Mesenchymal stem cell (in vitro differentiated cells and primary cell): ENCODE data around the gene WARS2.

Source experiments
- DNase-seq: peaks from one replicate; pipeline ENCODE4 v3.0.0-alpha.2; 2013
- H2AFZ ChIP-seq: one replicate; pipeline ENCODE4 v1.6.1; 2013; ENCODE audit warnings: low read depth, mild to moderate bottlenecking, control low read depth, inconsistent platforms, low read length, moderate library complexity
- H2AK5ac ChIP-seq: 2 replicates; pipeline ENCODE4 v1.6.1; 2013; ENCODE audit warnings: low read length, moderate library complexity, mild to moderate bottlenecking, inconsistent platforms; ENCODE audit not compliant: severe bottlenecking
- H2BK120ac ChIP-seq: one replicate; pipeline ENCODE4 v1.6.1; 2013; ENCODE audit warnings: low read depth, mild to moderate bottlenecking, inconsistent platforms, low read length, moderate library complexity
- H2BK12ac ChIP-seq, 2 experiments: one replicate each; pipeline ENCODE4 v1.6.1; 2013; ENCODE audit warnings: inconsistent platforms in 2 of 2, low read length in 2 of 2, mild to moderate bottlenecking in 2 of 2, moderate library complexity in 2 of 2, control low read depth in 1 of 2
- H2BK15ac ChIP-seq: one replicate; pipeline ENCODE4 v1.6.1; 2013; ENCODE audit warnings: mild to moderate bottlenecking, low read depth, inconsistent platforms; ENCODE audit not compliant: poor library complexity, severe bottlenecking
- H2BK5ac ChIP-seq: 2 replicates; pipeline ENCODE4 v1.6.1; 2013; ENCODE audit warnings: low read depth, mild to moderate bottlenecking, low read length, control low read depth, inconsistent platforms; ENCODE audit not compliant: poor library complexity, severe bottlenecking
- H3K14ac ChIP-seq, 2 experiments: one replicate each; pipeline ENCODE4 v1.6.1; 2013; ENCODE audit warnings: inconsistent platforms in 2 of 2, low read length in 2 of 2, control low read depth in 1 of 2, mild to moderate bottlenecking in 1 of 2, moderate library complexity in 1 of 2
- H3K18ac ChIP-seq, 2 experiments: one replicate each; pipeline ENCODE4 v1.6.1; 2013; ENCODE audit warnings: inconsistent platforms in 2 of 2, low read length in 2 of 2, control low read depth in 1 of 2, low read depth in 1 of 2, mild to moderate bottlenecking in 1 of 2
- H3K23ac ChIP-seq, 2 experiments: one replicate each; pipeline ENCODE4 v1.6.1; 2013; ENCODE audit warnings: inconsistent platforms in 2 of 2, low read length in 2 of 2, mild to moderate bottlenecking in 2 of 2, moderate library complexity in 2 of 2, control low read depth in 1 of 2
- H3K27ac ChIP-seq: 2 replicates; pipeline ENCODE4 v1.5.1; 2013; ENCODE audit warnings: mild to moderate bottlenecking, moderate library complexity, low read length, control low read depth, inconsistent platforms; ENCODE audit not compliant: poor library complexity, severe bottlenecking
- H3K27me3 ChIP-seq, 2 experiments: 2 replicates each; pipeline versions ENCODE4 v1.6.1 to v1.7.0; 2013; ENCODE audit warnings: low read length in 2 of 2, mild to moderate bottlenecking in 2 of 2, moderate library complexity in 2 of 2, control low read depth in 1 of 2, inconsistent platforms in 1 of 2; ENCODE audit not compliant: control insufficient read depth in 1 of 2, insufficient read depth in 1 of 2
- H3K36me3 ChIP-seq, 2 experiments: 2 replicates each; pipeline versions ENCODE4 v1.6.1 to v1.7.0; 2013; ENCODE audit warnings: low read length in 2 of 2, control low read depth in 1 of 2, inconsistent platforms in 1 of 2, low read depth in 1 of 2, mild to moderate bottlenecking in 1 of 2; ENCODE audit not compliant: insufficient read depth in 2 of 2, control insufficient read depth in 1 of 2
- H3K4ac ChIP-seq, 2 experiments: one replicate each; pipeline ENCODE4 v1.6.1; 2013; ENCODE audit warnings: inconsistent platforms in 2 of 2, low read length in 2 of 2, mild to moderate bottlenecking in 2 of 2, moderate library complexity in 2 of 2, control low read depth in 1 of 2, low read depth in 1 of 2
- H3K4me1 ChIP-seq: 2 replicates; pipeline ENCODE4 v1.6.1; 2013; ENCODE audit warnings: low read depth, low read length, control low read depth; ENCODE audit not compliant: control insufficient read depth, insufficient read depth
- H3K4me2 ChIP-seq: 2 replicates; pipeline ENCODE4 v1.6.1; 2013; ENCODE audit warnings: low read length, mild to moderate bottlenecking, inconsistent platforms; ENCODE audit not compliant: poor library complexity, severe bottlenecking
- H3K4me3 ChIP-seq, 2 experiments: 2 replicates each; pipeline versions ENCODE4 v1.5.1 to v1.7.0; 2013; ENCODE audit warnings: low read length in 2 of 2, mild to moderate bottlenecking in 2 of 2, control low read depth in 1 of 2, low read depth in 1 of 2; ENCODE audit not compliant: insufficient read depth in 1 of 2
- H3K79me1 ChIP-seq: replicated peaks from 2 replicates; pipeline ENCODE4 v1.6.1; 2013; ENCODE audit warnings: mild to moderate bottlenecking, control low read depth, low read length, inconsistent platforms; ENCODE audit not compliant: poor library complexity, severe bottlenecking
- H3K9ac ChIP-seq: 2 replicates; pipeline ENCODE4 v1.7.0; 2013; ENCODE audit warnings: mild to moderate bottlenecking, low read length, moderate library complexity
- H3K9me3 ChIP-seq: 2 replicates; pipeline ENCODE4 v1.7.0; 2013; ENCODE audit warnings: mild to moderate bottlenecking, low read length; ENCODE audit not compliant: control insufficient read depth
- H4K8ac ChIP-seq: one replicate; pipeline ENCODE4 v1.6.1; 2013; ENCODE audit warnings: inconsistent platforms, mild to moderate bottlenecking, low read length, moderate library complexity
- H4K91ac ChIP-seq: one replicate; pipeline ENCODE4 v1.6.1; 2013; ENCODE audit warnings: mild to moderate bottlenecking, low read length, inconsistent platforms
- WGBS: methylation state at CpG from one replicate; pipeline ENCODE4 v1.1.7; 2013; ENCODE audit warnings: mixed read lengths; 5-methylcytosine and 5-hydroxymethylcytosine counted together

The WARS2 gene

GRCh38 chr1:119139403-119139802 is 1.1 kb downstream of the WARS2 start:
- Histone ChIP-seq H4K8ac (no peak overlapping the region), H3K4ac (no peak overlapping the region), H3K9me3 (no peaks in the 10 kb centered on the region), H3K4me3 (peak overlapping the region in 1 of 2 experiments; percentile 88), H3K79me1 (peaks cover 9% of the 10 kb centered on the region), H3K36me3 (no peaks in the 10 kb centered on the region), H4K91ac (no peak overlapping the region), H3K4me1 (peaks cover 8% of the 10 kb centered on the region), H2BK15ac (no peak overlapping the region), H3K27ac (no peak overlapping the region), H3K9ac (peak overlapping the region; percentile 97), H3K14ac (no peak overlapping the region), H3K18ac (no peak overlapping the region), H2BK12ac (no peak overlapping the region), H3K4me2 (peak overlapping the region; percentile 68), H2BK120ac (no peak overlapping the region), H2AFZ (no peak overlapping the region), H2AK5ac (no peak overlapping the region), H3K23ac (no peak overlapping the region), H2BK5ac (no peak overlapping the region), H3K27me3 (no peaks in the 10 kb centered on the region)
- no peak for DNase-seq
- 32% methylated on average over 5 of the region's 5 CpGs for WGBS

- no peak overlapping the region for H4K8ac ChIP-seq
- no peak overlapping the region for H3K4ac ChIP-seq
- 81% methylated on average over 2 of the region's 3 CpGs for WGBS
- no peak overlapping the region for H2BK120ac ChIP-seq
- H3K36me3 ChIP-seq: no peaks in the 10 kb centered on the region
- DNase-seq: peak; percentile 40
- H3K23ac ChIP-seq: no peak overlapping the region
- peaks cover 10% of the 10 kb centered on the region for H3K4me1 ChIP-seq
- H3K9me3 ChIP-seq: no peaks in the 10 kb centered on the region
- H3K27ac ChIP-seq: no peak overlapping the region
- H3K4me2 ChIP-seq: no peak overlapping the region
- H2BK15ac ChIP-seq: no peak overlapping the region
- no peak overlapping the region for H3K18ac ChIP-seq
- no peak overlapping the region for H2AFZ ChIP-seq
- no peak overlapping the region for H3K14ac ChIP-seq
- H3K4me3 ChIP-seq: no peak overlapping the region
- H3K9ac ChIP-seq: no peak overlapping the region
- H2BK5ac ChIP-seq: no peak overlapping the region
- no peak overlapping the region for H4K91ac ChIP-seq
- H2BK12ac ChIP-seq: no peak overlapping the region
- H3K79me1 ChIP-seq: peaks cover 12% of the 10 kb centered on the region
- H2AK5ac ChIP-seq: no peak overlapping the region
- no peaks in the 10 kb centered on the region for H3K27me3 ChIP-seq
Measured at GRCh38 chr1:119136401-119136800, 4.1 kb downstream of the WARS2 start.

GRCh38 chr1:119133987-119134386 is 6.5 kb downstream of the WARS2 start:
- no peak overlapping the region for H3K4ac ChIP-seq
- H3K4me1 ChIP-seq: peaks cover 4% of the 10 kb centered on the region
- no peaks in the 10 kb centered on the region for H3K9me3 ChIP-seq
- H2BK12ac ChIP-seq: no peak overlapping the region
- no peak overlapping the region for H3K18ac ChIP-seq
- H3K27me3 ChIP-seq: no peaks in the 10 kb centered on the region
- H2BK15ac ChIP-seq: no peak overlapping the region
- H3K14ac ChIP-seq: no peak overlapping the region
- no peak overlapping the region for H2BK5ac ChIP-seq
- no peaks in the 10 kb centered on the region for H3K36me3 ChIP-seq
- peaks cover 17% of the 10 kb centered on the region for H3K79me1 ChIP-seq
- no peak overlapping the region for H3K4me2 ChIP-seq
- H3K27ac ChIP-seq: peak overlapping the region; percentile 84
- WGBS: 98% methylated on average over 1 of the region's 1 CpG
- H3K23ac ChIP-seq: no peak overlapping the region
- DNase-seq: no peak
- H2AK5ac ChIP-seq: no peak overlapping the region
- no peak overlapping the region for H4K91ac ChIP-seq
- H2AFZ ChIP-seq: no peak overlapping the region
- H3K9ac ChIP-seq: no peak overlapping the region
- no peak overlapping the region for H4K8ac ChIP-seq
- H2BK120ac ChIP-seq: no peak overlapping the region
- H3K4me3 ChIP-seq: no peak overlapping the region

- Histone ChIP-seq H3K4me2 (no peak overlapping the region), H3K79me1 (peaks cover 21% of the 10 kb centered on the region), H3K9ac (no peak overlapping the region), H3K27ac (no peak overlapping the region), H2BK120ac (no peak overlapping the region), H2AFZ (no peak overlapping the region), H3K18ac (no peak overlapping the region), H3K4me1 (peaks cover 4% of the 10 kb centered on the region), H4K91ac (no peak overlapping the region), H3K27me3 (no peaks in the 10 kb centered on the region), H3K4ac (no peak overlapping the region), H2BK15ac (no peak overlapping the region), H3K23ac (no peak overlapping the region), H3K36me3 (no peaks in the 10 kb centered on the region), H3K4me3 (no peak overlapping the region), H2BK12ac (peak overlapping the region in 1 of 2 experiments; percentile 10), H4K8ac (no peak overlapping the region), H3K9me3 (no peaks in the 10 kb centered on the region), H3K14ac (no peak overlapping the region), H2BK5ac (no peak overlapping the region), H2AK5ac (peak overlapping the region; percentile 88)
- 77% methylated on average over 2 of the region's 3 CpGs for WGBS
- DNase-seq: no peak
Measured at GRCh38 chr1:119132179-119132578, 8.3 kb downstream of the WARS2 start.
